AG10803 (cell line): ENCODE data around the gene TULP4.

Source experiments
- DNase-seq: peaks from one replicate; pipeline ENCODE4 v3.0.0; 2010; ENCODE audit warnings: low read depth
- H3K4me3 ChIP-seq: 2 replicates; pipeline ENCODE4 v1.5.1; 2011; ENCODE audit warnings: mild to moderate bottlenecking, low read length, control low read depth
- TF ChIP-seq, protein P1 (sequence below): conservative IDR thresholded peaks from 2 replicates; pipeline ENCODE4 v1.5.1; 2011; ENCODE audit warnings: mild to moderate bottlenecking, low read length, control low read depth, inconsistent platforms

The TULP4 gene

DNA sequence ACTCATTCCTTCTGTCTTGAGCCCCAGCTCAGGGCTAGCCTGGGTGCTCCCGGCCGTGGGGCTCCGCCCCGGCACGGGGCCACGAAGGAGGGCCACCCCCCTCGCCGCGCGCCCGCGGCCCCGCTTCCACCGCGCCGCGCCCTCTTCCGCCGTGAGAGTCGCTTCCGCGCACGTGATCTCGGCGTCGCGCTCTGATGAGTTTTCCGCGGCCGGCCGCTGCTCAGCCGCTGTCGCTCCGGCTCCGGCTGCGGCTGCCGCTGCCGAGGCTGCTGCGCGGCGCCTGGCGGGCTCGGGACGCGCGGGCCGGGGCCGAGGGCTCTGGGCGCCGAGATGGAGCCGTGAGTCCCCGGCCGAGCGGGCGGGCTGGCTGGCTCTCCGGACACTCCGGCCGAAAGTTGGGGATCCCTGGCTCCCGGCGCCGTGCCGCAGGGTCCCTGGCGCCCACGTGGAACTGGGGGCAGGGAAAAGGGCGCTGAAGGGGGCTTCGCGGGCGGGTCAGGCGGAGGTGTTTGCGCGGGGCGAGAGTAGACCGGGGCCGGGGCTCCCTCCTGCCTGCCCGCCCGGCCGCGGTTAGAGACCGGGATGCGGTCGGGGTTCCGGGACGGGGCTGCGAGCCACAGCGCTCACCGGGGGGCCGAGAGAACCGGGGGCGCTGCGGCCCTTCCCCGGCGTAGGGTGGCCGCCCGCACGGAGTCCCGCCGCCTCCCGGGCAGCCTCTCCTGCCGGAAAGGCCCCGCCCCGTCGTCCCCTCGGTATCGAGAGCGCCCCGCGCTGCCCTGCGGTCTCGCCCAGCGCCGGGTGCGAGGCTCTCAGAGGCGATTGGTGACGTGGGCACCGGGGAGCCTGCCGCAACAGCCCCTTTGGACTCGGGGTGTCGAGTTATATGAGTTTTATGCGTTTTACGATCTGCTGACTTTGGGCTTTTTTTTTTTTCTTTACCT is 247.9 kb downstream of the TULP4 start, which contains the start of gene TMEM181:
Gene TMEM181 (plus strand): TSS at position 197 of the 941 bp plus-strand sequence. CDS start 134 bp downstream, at position 331.
- H3K4me3 ChIP-seq, result peak within 1 kb of the TSS; percentile 76
- peak; percentile 80 for DNase-seq
- TF ChIP-seq, protein P1, sequence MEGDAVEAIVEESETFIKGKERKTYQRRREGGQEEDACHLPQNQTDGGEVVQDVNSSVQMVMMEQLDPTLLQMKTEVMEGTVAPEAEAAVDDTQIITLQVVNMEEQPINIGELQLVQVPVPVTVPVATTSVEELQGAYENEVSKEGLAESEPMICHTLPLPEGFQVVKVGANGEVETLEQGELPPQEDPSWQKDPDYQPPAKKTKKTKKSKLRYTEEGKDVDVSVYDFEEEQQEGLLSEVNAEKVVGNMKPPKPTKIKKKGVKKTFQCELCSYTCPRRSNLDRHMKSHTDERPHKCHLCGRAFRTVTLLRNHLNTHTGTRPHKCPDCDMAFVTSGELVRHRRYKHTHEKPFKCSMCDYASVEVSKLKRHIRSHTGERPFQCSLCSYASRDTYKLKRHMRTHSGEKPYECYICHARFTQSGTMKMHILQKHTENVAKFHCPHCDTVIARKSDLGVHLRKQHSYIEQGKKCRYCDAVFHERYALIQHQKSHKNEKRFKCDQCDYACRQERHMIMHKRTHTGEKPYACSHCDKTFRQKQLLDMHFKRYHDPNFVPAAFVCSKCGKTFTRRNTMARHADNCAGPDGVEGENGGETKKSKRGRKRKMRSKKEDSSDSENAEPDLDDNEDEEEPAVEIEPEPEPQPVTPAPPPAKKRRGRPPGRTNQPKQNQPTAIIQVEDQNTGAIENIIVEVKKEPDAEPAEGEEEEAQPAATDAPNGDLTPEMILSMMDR, result no peak

DNA sequence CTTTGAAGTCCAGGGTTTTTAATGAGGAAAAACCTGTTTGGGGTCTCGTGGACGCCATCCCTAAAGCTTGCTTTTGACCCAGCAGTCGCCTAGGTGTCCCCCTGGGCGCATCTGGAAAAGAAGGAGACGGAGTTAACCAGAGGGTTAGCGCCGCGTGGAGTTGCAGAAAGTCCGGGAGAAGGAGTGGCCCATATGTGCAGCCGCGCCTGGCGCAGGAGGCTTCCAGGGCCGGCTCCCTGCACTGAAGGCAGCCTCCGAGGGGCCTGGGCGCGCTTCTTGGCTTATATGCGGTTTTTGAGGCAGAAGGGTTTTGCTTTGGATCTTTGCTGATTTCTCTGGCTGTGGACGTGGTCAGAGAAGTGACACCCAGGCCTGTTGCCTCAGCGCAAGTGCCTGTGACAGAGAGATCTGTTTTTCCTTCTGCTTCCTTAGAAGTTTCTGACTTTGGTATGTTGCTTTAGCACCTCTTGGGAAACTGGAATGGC is 248.6 kb downstream of the TULP4 start:
- TF ChIP-seq, protein P1, result no peak
- H3K4me3 ChIP-seq, result peak overlapping the region; percentile 72
- DNase-seq, result peak; percentile 17
